Calu3 (cell line): ENCODE data around the gene POC1A. TPM values are rescaled to one million over a fixed set of nuclear protein-coding genes. Genes with fewer than 3 reads are reported as not detected.

Source experiments
- BruUV-seq: library from RNA; stranded (reverse); fragments of 400-500 nt; replicated peaks from 2 replicates; lab custom pipeline; 2021; lab: Mats Ljungman, UMichigan
- CTCF ChIA-PET: fragments of 300-600 bp; sonication (Branson Sonifier 250); formaldehyde crosslinking; loops from one replicate; lab custom pipeline; 2022; ENCODE audit warnings: antibody characterized with exemption; lab: Charles Lee
- DNase-seq: peaks from one replicate; pipeline ENCODE4 v3.0.0; 2022
- H3K27ac Mint-ChIP-seq: one replicate; pipeline ENCODE4 v1.8.0; 2022; ENCODE audit warnings: mixed read lengths; ENCODE audit not compliant: unreplicated experiment
- H3K27me3 Mint-ChIP-seq: one replicate; pipeline ENCODE4 v1.8.0; 2022; ENCODE audit warnings: mixed read lengths; ENCODE audit not compliant: unreplicated experiment
- H3K36me3 Mint-ChIP-seq: one replicate; pipeline ENCODE4 v1.8.0; 2022; ENCODE audit warnings: mild to moderate bottlenecking, moderate library complexity, mixed read lengths; ENCODE audit not compliant: insufficient read depth, unreplicated experiment
- H3K4me1 Mint-ChIP-seq: one replicate; pipeline ENCODE4 v1.8.0; 2022; ENCODE audit warnings: mild to moderate bottlenecking, low read depth, mixed read lengths; ENCODE audit not compliant: unreplicated experiment
- H3K4me3 Mint-ChIP-seq: one replicate; pipeline ENCODE4 v1.8.0; 2022; ENCODE audit warnings: mild to moderate bottlenecking, low read depth, moderate library complexity, mixed read lengths; ENCODE audit not compliant: unreplicated experiment
- H3K9me3 Mint-ChIP-seq: one replicate; pipeline ENCODE4 v1.8.0; 2022; ENCODE audit warnings: low read depth, mixed read lengths; ENCODE audit not compliant: unreplicated experiment
- intact Hi-C: fragments of 100-400 bp; cut with micrococcal nuclease; formaldehyde crosslinking; loops from one replicate; pipeline ENCODE4 v1.10.0; 2022; ENCODE audit not compliant: unreplicated experiment
- total RNA-seq: library from RNA; stranded (reverse); gene quantifications from 2 replicates; pipeline ENCODE4 v1.2.3, GENCODE V29; 2022
- TF ChIP-seq, protein P1 (sequence below): fragments of 200-600 bp; IDR thresholded peaks from one replicate; pipeline ENCODE4 v1.8.0; 2022; ENCODE audit warnings: antibody characterized with exemption; ENCODE audit not compliant: unreplicated experiment

Gene POC1A
- total RNA-seq, 1 experiment from 2014 or later = 26.9 TPM

- Mint-ChIP-seq H3K4me3 (no peak overlapping the region), H3K4me1 (peaks cover 13% of the 10 kb centered on the region), H3K27me3 (no peaks in the 10 kb centered on the region), H3K9me3 (no peaks in the 10 kb centered on the region), H3K27ac (no peak overlapping the region), H3K36me3 (no peaks in the 10 kb centered on the region)
- intact Hi-C loops = no loop called here
- no TSS peak for BruUV-seq
- no peak for DNase-seq
- TF ChIP-seq, protein P1, sequence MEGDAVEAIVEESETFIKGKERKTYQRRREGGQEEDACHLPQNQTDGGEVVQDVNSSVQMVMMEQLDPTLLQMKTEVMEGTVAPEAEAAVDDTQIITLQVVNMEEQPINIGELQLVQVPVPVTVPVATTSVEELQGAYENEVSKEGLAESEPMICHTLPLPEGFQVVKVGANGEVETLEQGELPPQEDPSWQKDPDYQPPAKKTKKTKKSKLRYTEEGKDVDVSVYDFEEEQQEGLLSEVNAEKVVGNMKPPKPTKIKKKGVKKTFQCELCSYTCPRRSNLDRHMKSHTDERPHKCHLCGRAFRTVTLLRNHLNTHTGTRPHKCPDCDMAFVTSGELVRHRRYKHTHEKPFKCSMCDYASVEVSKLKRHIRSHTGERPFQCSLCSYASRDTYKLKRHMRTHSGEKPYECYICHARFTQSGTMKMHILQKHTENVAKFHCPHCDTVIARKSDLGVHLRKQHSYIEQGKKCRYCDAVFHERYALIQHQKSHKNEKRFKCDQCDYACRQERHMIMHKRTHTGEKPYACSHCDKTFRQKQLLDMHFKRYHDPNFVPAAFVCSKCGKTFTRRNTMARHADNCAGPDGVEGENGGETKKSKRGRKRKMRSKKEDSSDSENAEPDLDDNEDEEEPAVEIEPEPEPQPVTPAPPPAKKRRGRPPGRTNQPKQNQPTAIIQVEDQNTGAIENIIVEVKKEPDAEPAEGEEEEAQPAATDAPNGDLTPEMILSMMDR = no peak
- CTCF ChIA-PET = interaction anchor here (1.0 to 1.4 kb wide), 2 partner anchors 9 to 10 kb away, joined by 3 read pairs; no protein-coding TSS in a partner anchor
Observed at GRCh38 chr3:52186729-52187128, 32.5 kb upstream of the POC1A start.

- TF ChIP-seq, protein P1 = no peak
- intact Hi-C loops = no loop called here
- DNase-seq = no peak
- no peaks in the 10 kb centered on the region for H3K36me3 Mint-ChIP-seq
- H3K9me3 Mint-ChIP-seq = no peaks in the 10 kb centered on the region
- no peaks in the 10 kb centered on the region for H3K27me3 Mint-ChIP-seq
- H3K4me1 Mint-ChIP-seq = peaks cover 9% of the 10 kb centered on the region
- no peak overlapping the region for H3K4me3 Mint-ChIP-seq
- CTCF ChIA-PET = interaction anchor here (1.0 to 1.4 kb wide), 2 partner anchors 9 to 11 kb away, joined by 3 read pairs; no protein-coding TSS in a partner anchor
- H3K27ac Mint-ChIP-seq = no peak overlapping the region
- no TSS peak for BruUV-seq
Observed at GRCh38 chr3:52185837-52186236, 31.6 kb upstream of the POC1A start.

DNA sequence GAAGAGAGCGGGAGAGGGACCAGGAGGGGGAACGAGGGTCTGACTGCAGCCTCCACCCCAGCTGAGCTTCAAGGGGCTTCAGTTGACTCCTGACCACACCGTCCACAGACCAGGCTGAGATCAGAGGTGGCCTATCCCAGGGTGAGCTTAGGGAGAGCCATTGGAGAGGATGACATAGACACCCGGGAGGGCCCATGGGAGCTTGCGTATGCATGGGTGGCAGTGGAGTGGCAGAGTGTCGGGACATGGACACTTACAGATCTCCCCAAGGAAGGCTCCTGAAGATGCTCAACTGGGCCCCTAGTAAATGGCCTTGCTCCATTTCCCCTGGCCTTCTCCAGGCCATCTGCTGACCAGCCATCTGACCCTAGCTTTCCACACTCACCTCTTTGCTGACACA, 31.1 kb upstream of the POC1A start:
- Mint-ChIP-seq H3K27ac (no peak overlapping the region), H3K36me3 (no peaks in the 10 kb centered on the region), H3K4me1 (peaks cover 4% of the 10 kb centered on the region), H3K27me3 (no peaks in the 10 kb centered on the region), H3K4me3 (no peak overlapping the region), H3K9me3 (no peaks in the 10 kb centered on the region)
- TF ChIP-seq, protein P1 = no peak
- DNase-seq = no peak
- no TSS peak for BruUV-seq
- intact Hi-C loops = no loop called here
- CTCF ChIA-PET = no interaction called here

DNA sequence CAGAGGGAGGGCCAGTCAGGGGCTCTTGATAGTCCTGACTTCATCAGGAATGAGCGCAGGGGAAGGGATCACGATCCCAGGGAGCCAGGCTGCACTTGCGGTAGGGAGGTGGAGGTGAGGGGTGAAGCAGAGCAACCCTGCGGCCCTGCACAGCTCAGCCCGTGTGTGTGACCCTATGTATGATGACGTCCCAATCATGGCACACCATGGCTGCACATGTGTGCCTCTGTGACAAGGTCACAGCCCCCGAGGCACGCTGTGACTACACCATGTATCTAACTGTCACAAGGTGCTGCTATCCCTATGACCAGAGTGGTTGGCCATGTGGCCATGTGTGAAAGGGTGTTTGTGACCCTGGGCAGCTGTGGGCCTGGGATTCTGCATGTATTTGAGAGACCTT, 30.5 kb upstream of the POC1A start:
- no peak for DNase-seq
- no peaks in the 10 kb centered on the region for H3K9me3 Mint-ChIP-seq
- H3K27me3 Mint-ChIP-seq = no peaks in the 10 kb centered on the region
- H3K36me3 Mint-ChIP-seq = no peaks in the 10 kb centered on the region
- H3K4me1 Mint-ChIP-seq = no peaks in the 10 kb centered on the region
- no peak overlapping the region for H3K4me3 Mint-ChIP-seq
- TF ChIP-seq, protein P1 = no peak
- CTCF ChIA-PET = no interaction called here
- intact Hi-C loops = no loop called here
- no peak overlapping the region for H3K27ac Mint-ChIP-seq
- no TSS peak for BruUV-seq
